ENCODE results near the gene ZRANB3.

- no peak for TF ChIP-seq EZH2 (IDR thresholded peaks at IDR 0.05; ENCODE audit: insufficient read depth, poor library complexity, severe bottlenecking)
- no peak for TF ChIP-seq EZH2phosphoT487 (IDR thresholded peaks at IDR 0.05; ENCODE audit: insufficient read depth, low read depth)
Measured at GRCh38 chr2:135227386-135227785, 303.6 kb downstream of the ZRANB3 start.

Measured in GM23248 (cell line).